Measurements from ENCODE around the gene EIF5. TPM values are rescaled to one million over a fixed set of nuclear protein-coding genes. Genes with fewer than 3 reads are reported as not detected.

Gene EIF5
- total and polyA plus RNA-seq, 11 donors = 38.1 to 304 (median 255) TPM

DNA sequence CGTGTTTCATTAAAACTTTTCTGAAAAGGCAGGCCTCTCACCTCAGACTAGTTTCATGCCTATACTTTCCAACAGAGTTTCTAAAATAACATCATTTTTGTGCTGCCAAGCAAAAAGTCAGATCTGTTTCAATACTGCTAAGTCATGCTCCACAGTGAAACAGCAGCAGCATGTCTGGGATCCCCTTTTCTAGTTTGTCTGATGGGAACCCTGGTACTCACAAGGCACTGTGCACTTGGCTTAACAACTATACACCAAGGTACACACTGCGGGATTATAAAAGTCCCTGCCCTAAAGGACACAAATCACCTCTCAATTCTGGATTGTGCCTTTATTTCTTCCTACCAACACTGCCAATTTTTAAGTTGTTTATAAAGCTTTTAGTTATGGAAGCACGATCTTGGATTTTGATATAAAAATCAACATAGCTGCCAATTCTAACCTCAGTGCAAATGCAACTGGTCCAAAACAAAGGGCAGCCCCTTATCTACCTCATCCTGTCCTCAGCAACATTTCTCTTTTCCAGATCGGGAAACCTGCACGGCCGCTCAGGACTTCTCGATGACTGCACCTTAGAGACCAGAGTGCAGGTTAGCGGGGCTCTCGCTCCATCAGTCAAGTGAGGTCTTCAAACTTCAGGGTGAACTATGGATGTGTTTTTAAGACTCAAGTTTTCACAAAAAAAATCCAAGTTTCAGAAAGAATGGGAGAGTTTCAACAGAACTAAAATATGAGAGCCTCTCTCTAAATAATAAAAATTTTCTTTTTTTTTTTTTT, 1.7 kb upstream of the EIF5 start:
- no peak for DNase-seq
- intact Hi-C loops (cut with DNase I) = loop anchor here in 4 of 10 donors (5.0 to 10.0 kb wide), 2 partner anchors 52 to 55 kb away; partner anchors contain the start of gene MARK3 (in 4 of the 4)
- TF ChIP-seq, protein P1, sequence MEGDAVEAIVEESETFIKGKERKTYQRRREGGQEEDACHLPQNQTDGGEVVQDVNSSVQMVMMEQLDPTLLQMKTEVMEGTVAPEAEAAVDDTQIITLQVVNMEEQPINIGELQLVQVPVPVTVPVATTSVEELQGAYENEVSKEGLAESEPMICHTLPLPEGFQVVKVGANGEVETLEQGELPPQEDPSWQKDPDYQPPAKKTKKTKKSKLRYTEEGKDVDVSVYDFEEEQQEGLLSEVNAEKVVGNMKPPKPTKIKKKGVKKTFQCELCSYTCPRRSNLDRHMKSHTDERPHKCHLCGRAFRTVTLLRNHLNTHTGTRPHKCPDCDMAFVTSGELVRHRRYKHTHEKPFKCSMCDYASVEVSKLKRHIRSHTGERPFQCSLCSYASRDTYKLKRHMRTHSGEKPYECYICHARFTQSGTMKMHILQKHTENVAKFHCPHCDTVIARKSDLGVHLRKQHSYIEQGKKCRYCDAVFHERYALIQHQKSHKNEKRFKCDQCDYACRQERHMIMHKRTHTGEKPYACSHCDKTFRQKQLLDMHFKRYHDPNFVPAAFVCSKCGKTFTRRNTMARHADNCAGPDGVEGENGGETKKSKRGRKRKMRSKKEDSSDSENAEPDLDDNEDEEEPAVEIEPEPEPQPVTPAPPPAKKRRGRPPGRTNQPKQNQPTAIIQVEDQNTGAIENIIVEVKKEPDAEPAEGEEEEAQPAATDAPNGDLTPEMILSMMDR (IDR thresholded peaks at IDR 0.05) = no peak
- TF ChIP-seq POLR2A (IDR thresholded peaks at IDR 0.05) = no peak
- H3K36me3 ChIP-seq = peaks cover 2 to 21% (median 20%) of the 10 kb centered on the region in 9 donors
- H3K27me3 ChIP-seq = no peaks in the 10 kb centered on the region
- H3K27ac ChIP-seq = peak overlapping the region in 10 of 12 donors; percentile 99 to 100 (median 100)
- H3K4me3 ChIP-seq = peak overlapping the region in 4 of 12 donors; percentile 88 to 99 (median 96)
- H3K9me3 ChIP-seq = no peaks in the 10 kb centered on the region
- H3K4me1 ChIP-seq = peaks cover 4 to 42% (median 31%) of the 10 kb centered on the region in 12 donors
- 83 to 91% (median 85%) methylated on average over 9 of the region's 9 CpGs for WGBS, 4 donors
- ATAC-seq = no peak

DNA sequence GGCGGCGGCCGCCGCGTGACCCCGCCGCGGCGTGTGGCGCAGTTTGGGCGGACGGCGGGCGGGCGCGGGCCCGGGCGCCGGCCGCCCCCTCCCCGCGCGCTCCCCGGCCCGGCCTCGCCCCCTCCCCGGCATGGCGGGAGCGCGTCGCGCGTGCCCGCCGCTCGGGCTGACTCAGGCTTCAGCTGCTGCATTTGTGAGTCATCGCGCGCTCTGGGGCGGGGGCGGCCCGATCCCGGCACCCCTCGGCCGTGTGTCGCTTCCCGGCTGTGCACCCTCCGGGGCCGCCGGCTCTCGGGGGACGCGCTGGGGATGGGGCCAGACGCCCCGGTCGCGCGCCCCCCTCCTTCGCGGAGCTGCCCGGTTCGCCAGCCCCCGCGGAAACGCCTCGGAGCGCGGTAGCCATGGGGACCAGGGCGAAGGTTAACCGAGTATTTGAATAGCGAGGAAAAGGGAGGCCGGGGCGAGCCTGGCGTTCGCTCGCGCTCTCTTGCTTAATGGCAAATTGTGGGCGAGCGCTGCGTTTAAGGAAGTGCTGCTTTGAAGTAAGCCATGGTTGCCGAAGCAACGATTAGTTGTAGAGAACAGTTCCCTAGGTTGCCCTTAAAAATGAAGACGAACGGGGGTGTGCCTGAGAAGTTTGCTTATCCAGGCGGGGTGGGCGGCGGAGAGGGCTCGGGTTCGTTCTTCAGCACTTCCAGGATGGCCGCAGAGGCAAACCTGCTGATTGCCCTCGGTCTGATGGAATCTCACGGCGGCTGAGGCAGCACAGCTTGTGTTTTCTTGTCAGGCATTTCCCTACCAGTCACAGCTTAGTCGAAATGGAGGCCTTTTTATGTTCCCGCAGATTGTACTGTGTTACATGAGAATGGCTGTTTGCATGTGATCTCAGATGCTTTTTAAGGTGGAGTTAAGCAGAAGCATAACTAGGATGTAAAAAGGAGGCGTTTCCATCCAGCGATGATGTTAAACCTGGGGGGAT, 896 bp downstream of the EIF5 start:
- 0 to 1% (median 1%) methylated on average over 37 to 97 of the region's 97 CpGs for WGBS, 4 donors
- H3K4me1 ChIP-seq = peaks cover 4 to 46% (median 34%) of the 10 kb centered on the region in 12 donors
- H3K9me3 ChIP-seq = no peaks in the 10 kb centered on the region
- DNase-seq = peak; percentile 67 to 87 (median 76)
- peaks cover 2 to 47% (median 46%) of the 10 kb centered on the region in 9 donors for H3K36me3 ChIP-seq
- H3K27me3 ChIP-seq = no peaks in the 10 kb centered on the region
- peak in 3 of 4 donors; percentile 12 to 47 (median 39) for ATAC-seq
- peak overlapping the region; percentile 77 to 99 (median 96) for H3K4me3 ChIP-seq
- no peak for TF ChIP-seq POLR2A (IDR thresholded peaks at IDR 0.05)
- TF ChIP-seq, protein P1 (IDR thresholded peaks at IDR 0.05) = no peak
- intact Hi-C loops (cut with DNase I) = loop anchor here in 8 of 10 donors (2.0 to 10.0 kb wide), 4 partner anchors 47 to 52 kb away; partner anchors contain the start of gene MARK3 (in 7 of the 8)
- peak overlapping the region; percentile 99 to 100 (median 100) for H3K27ac ChIP-seq

DNA sequence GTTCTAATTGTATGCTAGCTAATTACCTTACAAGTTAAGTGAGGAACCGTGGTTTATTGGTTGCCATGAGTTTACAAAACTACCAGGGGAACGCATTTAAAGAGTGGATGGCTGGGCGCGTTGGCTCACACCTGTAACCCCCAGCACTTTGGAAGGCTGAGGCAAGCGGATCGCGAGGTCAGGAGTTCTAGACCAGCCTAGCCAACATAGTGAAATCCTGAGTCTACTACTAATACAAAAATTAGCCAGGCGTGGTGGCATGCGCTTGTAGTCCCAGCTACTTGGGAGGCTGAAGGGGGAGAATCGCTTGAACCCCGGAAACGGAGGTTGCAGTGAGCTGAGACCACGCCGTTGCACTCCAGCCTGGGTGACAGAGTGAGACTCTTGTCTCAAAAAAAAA, 2.2 kb downstream of the EIF5 start:
- no peak for TF ChIP-seq POLR2A (IDR thresholded peaks at IDR 0.05)
- TF ChIP-seq, protein P1 (IDR thresholded peaks at IDR 0.05) = no peak
- Histone ChIP-seq H3K36me3 (peaks cover 2 to 60% (median 59%) of the 10 kb centered on the region in 9 donors), H3K27ac (no peak overlapping the region), H3K9me3 (no peaks in the 10 kb centered on the region), H3K4me1 (peaks cover 4 to 48% (median 34%) of the 10 kb centered on the region in 12 donors), H3K4me3 (peak overlapping the region in 6 of 12 donors; percentile 80 to 99 (median 96)), H3K27me3 (no peaks in the 10 kb centered on the region)
- ATAC-seq (no peak), DNase-seq (no peak)
- 92 to 96% (median 95%) methylated on average over 14 of the region's 14 CpGs for WGBS, 4 donors
- intact Hi-C loops (cut with DNase I) = loop anchor here in 4 of 10 donors (5.0 to 10.0 kb wide), 3 partner anchors 46 to 51 kb away; partner anchors contain the start of gene MARK3 (in 3 of the 4)

Measured in heart left ventricle (tissue), 16 donors.